Left cardiac atrium (tissue), 4 donors: ENCODE measurements around the gene OPN1MW3. TPM values are rescaled to one million over a fixed set of nuclear protein-coding genes. Genes with fewer than 3 reads are reported as not detected.
"Not testable (repeated sequence)": the region's sequence is repeated elsewhere in the genome, so short reads cannot be mapped to it uniquely, and the experiment has no call there.

Source experiments
- ATAC-seq, 2 donors: fragments of 200-7000 bp; cut with Tn5 transposase; one replicate each; pipeline ENCODE4 v1.9.1; 2020; ENCODE audit warnings: mild to moderate bottlenecking in 2 of 2, moderate library complexity in 2 of 2
- DNase-seq: peaks from one replicate; pipeline ENCODE4 v3.0.0-alpha.2; 2020
- intact Hi-C, 2 donors: fragments of 100-400 bp; cut with DNase I; formaldehyde crosslinking; loops; one replicate each; pipeline versions ENCODE4 v1.14.1 to v1.15.1; 2022 to 2023
- long read RNA-seq: library from polyadenylated mRNA; unstranded; transcript quantifications from one replicate; pipeline ENCODE4 v2.0.0, GENCODE V29; 2021
- total RNA-seq, 2 donors: library from RNA; stranded (reverse); fragmentation: NEBNext Ultra II Directional; extraction: Animal tissue kit (Norgen Biotek cat#: 25700); gene quantifications; one replicate each; pipeline ENCODE4 v1.2.1, GENCODE V29; 2021
- donor health status: DM: no; HTN: yes; CAD: no.
- donor health status: DM: no; HTN: yes; CAD: no; lungs with severe emphysema.
- donor health status: DM: yes; HTN: yes; CAD: no.
- donor health status: Dilated cardiomyopathy.

The OPN1MW3 gene
- not detected for total RNA-seq
- long read RNA-seq, result 0 reads

- ATAC-seq, intact Hi-C loops: not testable (repeated sequence)
These were observed at the start of gene OPN1MW3 for GRCh38 chrX:154257282-154257681. Gene OPN1MW3 (plus strand): TSS chrX:154257582. CDS start chrX:154257620, 38 bp downstream.

GRCh38 chrX:154209670-154210418 is 47.5 kb upstream of the OPN1MW3 start:
- DNase-seq, intact Hi-C loops: not testable (repeated sequence)
- peak; percentile 75 to 91 for ATAC-seq

More at GRCh38 chrX:154257282-154257681, at the start of gene OPN1MW3:
- not testable (repeated sequence) for DNase-seq

- intact Hi-C loops, DNase-seq, ATAC-seq: not testable (repeated sequence)
These were observed 46.3 kb upstream of the OPN1MW3 start for GRCh38 chrX:154211057-154211456.

- ATAC-seq, DNase-seq, intact Hi-C loops: not testable (repeated sequence)
These were observed 45.9 kb upstream of the OPN1MW3 start for GRCh38 chrX:154211499-154211898.

- intact Hi-C loops, ATAC-seq, DNase-seq: not testable (repeated sequence)
These were observed 37.9 kb upstream of the OPN1MW3 start, which contains the start of gene OPN1MW2 for GRCh38 chrX:154219456-154219855. Gene OPN1MW2 (plus strand): TSS chrX:154219756. CDS start chrX:154219816, 60 bp downstream.

GRCh38 chrX:154225292-154225691 is 32.1 kb upstream of the OPN1MW3 start:
- intact Hi-C loops, DNase-seq, ATAC-seq: not testable (repeated sequence)

- ATAC-seq, DNase-seq, intact Hi-C loops: not testable (repeated sequence)
These were observed 30.7 kb upstream of the OPN1MW3 start for GRCh38 chrX:154226706-154227105.

GRCh38 chrX:154231443-154231842 is 25.9 kb upstream of the OPN1MW3 start:
- intact Hi-C loops, DNase-seq: not testable (repeated sequence)
- ATAC-seq, result peak in 1 of 2 donors; percentile 82

- ATAC-seq, result not testable (repeated sequence)
These were observed 23.8 kb upstream of the OPN1MW3 start for GRCh38 chrX:154233620-154234019.

GRCh38 chrX:154238939-154239559 is 18.3 kb upstream of the OPN1MW3 start:
- peak; percentile 8 for DNase-seq
- intact Hi-C loops, ATAC-seq: not testable (repeated sequence)

More at GRCh38 chrX:154233620-154234019, 23.8 kb upstream of the OPN1MW3 start:
- intact Hi-C loops, DNase-seq: not testable (repeated sequence)

- ATAC-seq, DNase-seq, intact Hi-C loops: not testable (repeated sequence)
These were observed 17.3 kb upstream of the OPN1MW3 start for GRCh38 chrX:154239982-154240503.

- DNase-seq, intact Hi-C loops: not testable (repeated sequence)
- peak; percentile 91 to 94 for ATAC-seq
These were observed 9.9 kb upstream of the OPN1MW3 start for GRCh38 chrX:154247377-154248045.

- intact Hi-C loops, DNase-seq, ATAC-seq: not testable (repeated sequence)
These were observed 9.3 kb upstream of the OPN1MW3 start for GRCh38 chrX:154248076-154248475.

GRCh38 chrX:154258711-154259110 is 1.3 kb downstream of the OPN1MW3 start:
- DNase-seq, ATAC-seq, intact Hi-C loops: not testable (repeated sequence)

GRCh38 chrX:154263072-154263471 is 5.7 kb downstream of the OPN1MW3 start:
- ATAC-seq, intact Hi-C loops, DNase-seq: not testable (repeated sequence)

GRCh38 chrX:154269245-154269644 is 11.9 kb downstream of the OPN1MW3 start:
- DNase-seq, intact Hi-C loops: not testable (repeated sequence)
- ATAC-seq, result peak in 1 of 2 donors; percentile 86

- DNase-seq, intact Hi-C loops: not testable (repeated sequence)
- ATAC-seq, result peak; percentile 81 to 94
These were observed 27.3 kb downstream of the OPN1MW3 start for GRCh38 chrX:154284489-154285338.

GRCh38 chrX:154286406-154286805 is 29.0 kb downstream of the OPN1MW3 start:
- ATAC-seq, DNase-seq, intact Hi-C loops: not testable (repeated sequence)
